ENCODE data around the gene CPN1.

The CPN1 gene

DNA sequence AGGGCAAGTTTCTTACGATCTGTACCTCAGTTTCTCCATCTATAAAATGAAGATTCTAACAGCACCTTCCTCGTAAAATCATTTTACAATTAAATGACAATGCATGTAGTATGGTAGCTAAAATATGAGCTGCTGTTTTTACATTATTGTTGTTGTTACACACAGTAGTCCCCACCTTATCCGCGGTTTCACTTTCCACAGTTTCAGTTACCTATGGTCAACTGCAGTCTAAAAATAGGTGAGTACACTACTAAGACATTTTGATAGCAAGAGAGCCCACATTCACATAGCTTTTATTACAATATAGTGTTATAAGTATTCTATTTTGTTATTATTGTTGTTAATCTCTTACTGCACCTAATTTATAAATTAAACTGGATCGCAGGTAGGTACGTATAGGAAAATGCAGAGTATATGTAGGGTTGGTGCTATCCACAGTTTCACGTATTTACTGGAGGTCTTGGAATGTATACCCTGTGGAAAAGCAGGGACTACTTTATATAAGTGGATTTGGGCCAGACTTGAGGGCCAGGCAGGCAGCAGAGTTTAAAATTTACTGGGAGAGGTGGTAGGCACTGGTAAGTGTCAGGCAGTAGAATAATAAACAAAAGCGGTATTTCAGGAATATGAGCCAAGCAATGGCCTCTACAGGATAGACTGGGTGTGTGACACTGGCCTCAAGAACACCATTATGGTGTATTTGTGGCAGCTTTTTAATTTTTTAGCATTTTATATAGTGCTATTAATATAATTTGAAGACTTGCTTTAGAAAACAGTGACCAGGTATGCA is 82.2 kb downstream of the CPN1 start:
- Mint-ChIP-seq H3K27ac (peak overlapping the region; percentile 66), H3K4me3 (no peak overlapping the region), H3K27me3 (ENCODE audit: low read depth, poor library complexity) (no peaks in the 10 kb centered on the region), H3K9me3 (peaks cover 7% of the 10 kb centered on the region), H3K36me3 (ENCODE audit: low read depth) (peaks cover 20% of the 10 kb centered on the region), H3K4me1 (peaks cover 41% of the 10 kb centered on the region)
- no peak for DNase-seq
- no peak for TF ChIP-seq CTCF (IDR thresholded peaks at IDR 0.05)

DNA sequence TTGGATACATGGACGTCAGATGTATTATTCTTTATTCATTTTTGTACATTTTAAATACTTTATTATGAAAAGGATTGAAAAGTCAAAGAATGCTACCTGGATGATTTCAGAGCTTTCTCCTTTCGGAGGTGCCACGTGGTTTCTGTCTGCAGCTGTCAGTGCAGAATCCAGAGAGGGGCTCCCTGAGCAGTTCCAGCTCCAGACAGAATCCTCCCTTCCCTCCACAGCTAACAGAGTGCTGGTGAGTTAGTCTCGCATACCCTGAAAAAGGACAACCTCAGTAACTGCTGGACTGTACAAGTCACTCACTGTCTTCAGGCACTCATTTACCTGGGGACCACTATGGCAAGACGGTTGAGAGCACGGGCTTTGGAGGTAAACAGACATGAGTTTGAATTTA is 82.8 kb downstream of the CPN1 start:
- Mint-ChIP-seq H3K4me1 (peaks cover 47% of the 10 kb centered on the region), H3K27ac (no peak overlapping the region), H3K9me3 (peaks cover 7% of the 10 kb centered on the region), H3K36me3 (ENCODE audit: low read depth) (peaks cover 20% of the 10 kb centered on the region), H3K27me3 (ENCODE audit: low read depth, poor library complexity) (no peaks in the 10 kb centered on the region), H3K4me3 (no peak overlapping the region)
- no peak for TF ChIP-seq CTCF (IDR thresholded peaks at IDR 0.05)
- no peak for DNase-seq

GRCh38 chr10:99996671-99997648 is 84.7 kb downstream of the CPN1 start:
- no peak for TF ChIP-seq CTCF (IDR thresholded peaks at IDR 0.05)
- no peak for DNase-seq
- H3K27me3 Mint-ChIP-seq (ENCODE audit: low read depth, poor library complexity), result no peaks in the 10 kb centered on the region

DNA sequence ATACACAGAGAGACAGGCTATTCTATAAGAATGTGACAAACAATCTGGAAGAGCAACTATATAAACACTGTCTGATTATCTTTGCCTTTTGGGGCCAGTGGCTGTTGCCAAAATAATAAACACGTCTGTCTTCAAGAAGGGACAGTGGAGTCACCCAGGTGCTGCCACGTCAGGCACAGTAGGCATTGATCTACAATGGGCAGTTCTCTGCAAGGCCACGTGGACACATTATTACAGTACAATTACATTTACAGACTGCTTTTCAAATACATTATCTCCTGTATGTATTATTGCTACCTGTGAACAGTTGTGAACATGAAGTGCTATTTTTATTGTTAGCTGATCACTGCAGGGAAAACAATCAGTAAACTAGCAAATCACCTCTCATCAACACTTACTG is 86.0 kb downstream of the CPN1 start:
- TF ChIP-seq CTCF (IDR thresholded peaks at IDR 0.05), result no peak
- H3K9me3 Mint-ChIP-seq, result no peaks in the 10 kb centered on the region
- H3K36me3 Mint-ChIP-seq (ENCODE audit: low read depth), result peaks cover 9% of the 10 kb centered on the region
- H3K4me3 Mint-ChIP-seq, result no peak overlapping the region
- H3K4me1 Mint-ChIP-seq, result peaks cover 42% of the 10 kb centered on the region
- DNase-seq, result no peak
- H3K27ac Mint-ChIP-seq, result no peak overlapping the region
- no peaks in the 10 kb centered on the region for H3K27me3 Mint-ChIP-seq (ENCODE audit: low read depth, poor library complexity)

More at GRCh38 chr10:99996671-99997648, 84.7 kb downstream of the CPN1 start:
- Mint-ChIP-seq H3K4me3 (no peak overlapping the region), H3K9me3 (no peaks in the 10 kb centered on the region), H3K27ac (peak overlapping the region; percentile 67), H3K4me1 (peaks cover 45% of the 10 kb centered on the region), H3K36me3 (ENCODE audit: low read depth) (peaks cover 9% of the 10 kb centered on the region)

- peaks cover 42% of the 10 kb centered on the region for H3K4me1 Mint-ChIP-seq
- no peaks in the 10 kb centered on the region for H3K27me3 Mint-ChIP-seq (ENCODE audit: low read depth, poor library complexity)
- DNase-seq, result no peak
- no peak overlapping the region for H3K4me3 Mint-ChIP-seq
- H3K36me3 Mint-ChIP-seq (ENCODE audit: low read depth), result peaks cover 9% of the 10 kb centered on the region
- TF ChIP-seq CTCF (IDR thresholded peaks at IDR 0.05), result no peak
- no peaks in the 10 kb centered on the region for H3K9me3 Mint-ChIP-seq
- no peak overlapping the region for H3K27ac Mint-ChIP-seq
Measured at GRCh38 chr10:99995269-99995668, 86.4 kb downstream of the CPN1 start.
